Measurements from ENCODE around the gene NDST3.

GRCh38 chr4:118034053-118034785 is at the start of gene NDST3:
- TF ChIP-seq CTCF (IDR thresholded peaks at IDR 0.05; ENCODE audit: low read depth, low read length, poor library complexity, severe bottlenecking) (peak; percentile 12), EZH2phosphoT487 (IDR thresholded peaks at IDR 0.05; ENCODE audit: borderline replicate concordance, low read length) (no peak)
